Measurements from ENCODE around the gene GMNC. TPM values are rescaled to one million over a fixed set of nuclear protein-coding genes. Genes with fewer than 3 reads are reported as not detected.

The GMNC gene
- 0.13 and 0.54 TPM in 2 replicates for total RNA-seq

GRCh38 chr3:190862209-190863118 is at the start of gene GMNC:
TSS of gene GMNC (minus strand) at chr3:190862694. CDS start at chr3:190862615, 79 bp downstream.

